MM.1S (cell line): ENCODE results near the gene ZFPL1.

Experiments
- EZH2phosphoT487 ChIP-seq: fragments of 300-600 bp; sonication (generic); IDR thresholded peaks from 2 replicates; pipeline ENCODE4 v1.6.1; 2018; ENCODE audit warnings: antibody characterized with exemption, low read length
- TF ChIP-seq, protein P1 (sequence below): fragments of 300-600 bp; sonication (generic); IDR thresholded peaks from 2 replicates; pipeline ENCODE4 v1.5.1; 2016; ENCODE audit warnings: antibody characterized with exemption, low read length, mixed read lengths

DNA sequence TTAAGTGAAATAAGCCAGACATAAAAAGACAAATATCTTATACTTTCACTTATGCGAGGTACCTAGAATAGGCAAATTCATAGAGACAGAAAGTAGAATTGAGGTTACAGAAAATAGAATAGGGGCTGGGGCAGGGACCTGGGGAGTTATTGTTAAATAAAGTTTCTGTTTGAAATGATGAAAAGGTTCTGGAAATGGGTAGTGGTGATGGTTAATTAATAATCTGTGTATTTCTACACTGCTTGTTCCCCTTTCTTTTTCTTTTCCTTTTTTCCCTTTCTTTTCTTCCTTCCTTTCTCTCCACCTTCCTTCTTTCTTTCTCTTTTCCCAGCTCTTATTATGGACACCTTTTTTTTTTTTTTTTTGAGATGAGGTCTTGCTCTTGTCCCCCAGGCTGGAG lies 28.5 kb upstream of the ZFPL1 start:
- TF ChIP-seq, protein P1, sequence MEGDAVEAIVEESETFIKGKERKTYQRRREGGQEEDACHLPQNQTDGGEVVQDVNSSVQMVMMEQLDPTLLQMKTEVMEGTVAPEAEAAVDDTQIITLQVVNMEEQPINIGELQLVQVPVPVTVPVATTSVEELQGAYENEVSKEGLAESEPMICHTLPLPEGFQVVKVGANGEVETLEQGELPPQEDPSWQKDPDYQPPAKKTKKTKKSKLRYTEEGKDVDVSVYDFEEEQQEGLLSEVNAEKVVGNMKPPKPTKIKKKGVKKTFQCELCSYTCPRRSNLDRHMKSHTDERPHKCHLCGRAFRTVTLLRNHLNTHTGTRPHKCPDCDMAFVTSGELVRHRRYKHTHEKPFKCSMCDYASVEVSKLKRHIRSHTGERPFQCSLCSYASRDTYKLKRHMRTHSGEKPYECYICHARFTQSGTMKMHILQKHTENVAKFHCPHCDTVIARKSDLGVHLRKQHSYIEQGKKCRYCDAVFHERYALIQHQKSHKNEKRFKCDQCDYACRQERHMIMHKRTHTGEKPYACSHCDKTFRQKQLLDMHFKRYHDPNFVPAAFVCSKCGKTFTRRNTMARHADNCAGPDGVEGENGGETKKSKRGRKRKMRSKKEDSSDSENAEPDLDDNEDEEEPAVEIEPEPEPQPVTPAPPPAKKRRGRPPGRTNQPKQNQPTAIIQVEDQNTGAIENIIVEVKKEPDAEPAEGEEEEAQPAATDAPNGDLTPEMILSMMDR = no peak
- no peak for TF ChIP-seq EZH2phosphoT487
